Measurements from ENCODE around the gene NUP153. TPM values are rescaled to one million over a fixed set of nuclear protein-coding genes. Genes with fewer than 3 reads are reported as not detected.

NUP153 gene
- total RNA-seq, 4 donors from 2014 or later = 30.0 to 33.5 (median 33.0) TPM

- no peaks in the 10 kb centered on the region for H3K9me3 ChIP-seq
- no peaks in the 10 kb centered on the region for H3K27me3 ChIP-seq
- peaks cover 0 to 57% (median 0%) of the 10 kb centered on the region in 3 donors for H3K36me3 ChIP-seq
- DNase-seq (ENCODE audit: low spot score in 2 of 2) = no peak
- TF ChIP-seq EP300 (IDR thresholded peaks at IDR 0.05) (no peak), POLR2A (IDR thresholded peaks at IDR 0.05) (no peak), CTCF (IDR thresholded peaks at IDR 0.05) (no peak)
- H3K4me3 ChIP-seq = no peak overlapping the region
- WGBS, 2 donors = 97 to 100% methylated on average over 1 of the region's 1 CpG
- H3K27ac ChIP-seq = no peak overlapping the region
- peaks cover 0 to 15% (median 0%) of the 10 kb centered on the region in 4 donors for H3K4me1 ChIP-seq
Measured at GRCh38 chr6:17684134-17684533, 22.6 kb downstream of the NUP153 start.

GRCh38 chr6:17683428-17683827, 23.3 kb downstream of the NUP153 start:
- WGBS, 2 donors = 89 to 100% methylated on average over 2 of the region's 2 CpGs
- no peak for DNase-seq (ENCODE audit: low spot score in 2 of 2)
- TF ChIP-seq EP300 (IDR thresholded peaks at IDR 0.05) (no peak), CTCF (IDR thresholded peaks at IDR 0.05) (no peak), POLR2A (IDR thresholded peaks at IDR 0.05) (no peak)

GRCh38 chr6:17679726-17680125, 27.0 kb downstream of the NUP153 start:
- no peak overlapping the region for H3K4me3 ChIP-seq
- no peaks in the 10 kb centered on the region for H3K9me3 ChIP-seq
- WGBS, 2 donors = 91 to 94% methylated on average over 8 of the region's 8 CpGs
- no peaks in the 10 kb centered on the region for H3K4me1 ChIP-seq
- H3K27me3 ChIP-seq = no peaks in the 10 kb centered on the region
- no peak overlapping the region for H3K27ac ChIP-seq
- peaks cover 0 to 27% (median 0%) of the 10 kb centered on the region in 3 donors for H3K36me3 ChIP-seq
- TF ChIP-seq POLR2A (IDR thresholded peaks at IDR 0.05) (no peak), EP300 (IDR thresholded peaks at IDR 0.05) (no peak), CTCF (IDR thresholded peaks at IDR 0.05) (no peak)
- DNase-seq (ENCODE audit: low spot score in 2 of 2) = no peak

More at GRCh38 chr6:17683428-17683827, 23.3 kb downstream of the NUP153 start:
- Histone ChIP-seq H3K27me3 (no peaks in the 10 kb centered on the region), H3K4me1 (peaks cover 0 to 8% (median 0%) of the 10 kb centered on the region in 4 donors), H3K9me3 (no peaks in the 10 kb centered on the region), H3K36me3 (peaks cover 0 to 57% (median 0%) of the 10 kb centered on the region in 3 donors), H3K4me3 (no peak overlapping the region), H3K27ac (no peak overlapping the region)

- H3K4me3 ChIP-seq = no peak overlapping the region
- WGBS, 2 donors = 89 to 93% methylated on average over 5 of the region's 5 CpGs
- H3K27ac ChIP-seq = no peak overlapping the region
- H3K9me3 ChIP-seq = no peaks in the 10 kb centered on the region
- H3K4me1 ChIP-seq = no peaks in the 10 kb centered on the region
- no peaks in the 10 kb centered on the region for H3K27me3 ChIP-seq
- TF ChIP-seq EP300 (IDR thresholded peaks at IDR 0.05) (no peak), POLR2A (IDR thresholded peaks at IDR 0.05) (no peak), CTCF (IDR thresholded peaks at IDR 0.05) (no peak)
- DNase-seq (ENCODE audit: low spot score in 2 of 2) = no peak
- peaks cover 0 to 35% (median 0%) of the 10 kb centered on the region in 3 donors for H3K36me3 ChIP-seq
Measured at GRCh38 chr6:17677602-17678001, 29.1 kb downstream of the NUP153 start.

- Histone ChIP-seq H3K4me3 (no peak overlapping the region), H3K27me3 (no peaks in the 10 kb centered on the region), H3K27ac (no peak overlapping the region), H3K36me3 (peaks cover 0 to 57% (median 3%) of the 10 kb centered on the region in 3 donors), H3K9me3 (peaks cover 0 to 4% (median 0%) of the 10 kb centered on the region in 4 donors), H3K4me1 (no peaks in the 10 kb centered on the region)
- TF ChIP-seq EP300 (IDR thresholded peaks at IDR 0.05) (no peak), POLR2A (IDR thresholded peaks at IDR 0.05) (no peak), CTCF (IDR thresholded peaks at IDR 0.05) (no peak)
- WGBS, 2 donors = 87 to 91% methylated on average over 4 of the region's 4 CpGs
- DNase-seq (ENCODE audit: low spot score in 2 of 2) = no peak
Measured at GRCh38 chr6:17673543-17674254, 33.0 kb downstream of the NUP153 start.

All from tibial nerve (tissue), 4 donors.